HepG2 (cell line): ENCODE measurements around the gene ABCA4. TPM values are rescaled to one million over a fixed set of nuclear protein-coding genes. Genes with fewer than 3 reads are reported as not detected.

Source experiments
- GABPA ChIP-seq, 2 experiments: IDR thresholded peaks; 2 replicates each; pipeline ENCODE4 v1.6.1; 2011 to 2016; ENCODE audit warnings: low read depth in 2 of 2, low read length in 1 of 2, missing biosample characterization in 1 of 2, missing genetic modification characterization in 1 of 2
- HNRNPLL ChIP-seq: fragments of 200-400 bp; formaldehyde crosslinking; IDR thresholded peaks from 2 replicates; pipeline ENCODE4 v1.6.1; 2017; ENCODE audit warnings: mild to moderate bottlenecking, low read depth, low read length; ENCODE audit not compliant: poor library complexity, severe bottlenecking
- HNRNPUL1 ChIP-seq: fragments of 200-400 bp; formaldehyde crosslinking; IDR thresholded peaks from 2 replicates; pipeline ENCODE4 v1.6.1; 2017; ENCODE audit warnings: low read depth, mild to moderate bottlenecking, low read length, moderate library complexity
- ISL2 ChIP-seq: sonication (generic); formaldehyde crosslinking; IDR thresholded peaks from 2 replicates; pipeline ENCODE4 v1.5.0; 2020; ENCODE audit warnings: missing genetic modification reagents
- JUN ChIP-seq: sonication (generic); formaldehyde crosslinking; IDR thresholded peaks from 2 replicates; pipeline ENCODE4 v1.4.0; 2020; ENCODE audit warnings: mild to moderate bottlenecking, missing genetic modification reagents
- KDM4B ChIP-seq: sonication (generic); formaldehyde crosslinking; IDR thresholded peaks from 2 replicates; pipeline ENCODE4 v1.4.0; 2020; ENCODE audit warnings: missing genetic modification reagents
- MIXL1 ChIP-seq: IDR thresholded peaks from 2 replicates; pipeline ENCODE4 v1.6.1; 2016
- MYC ChIP-seq: sonication (generic); formaldehyde crosslinking; IDR thresholded peaks from 2 replicates; pipeline ENCODE4 v1.9.0; 2021; ENCODE audit warnings: missing genetic modification reagents, borderline replicate concordance
- SALL1 ChIP-seq: sonication (generic); formaldehyde crosslinking; IDR thresholded peaks from 2 replicates; pipeline ENCODE4 v1.8.0; 2022; ENCODE audit warnings: mild to moderate bottlenecking, missing genetic modification reagents
- SNAI1 ChIP-seq: sonication (generic); formaldehyde crosslinking; IDR thresholded peaks from 2 replicates; pipeline ENCODE4 v1.5.0; 2020; ENCODE audit warnings: mild to moderate bottlenecking, missing genetic modification reagents, borderline replicate concordance
- SNAPC2 ChIP-seq: sonication (generic); formaldehyde crosslinking; IDR thresholded peaks from 2 replicates; pipeline ENCODE4 v1.8.1; 2022; ENCODE audit warnings: mild to moderate bottlenecking, missing genetic modification reagents
- TAF1 ChIP-seq: sonication (generic); formaldehyde crosslinking; IDR thresholded peaks from 2 replicates; pipeline ENCODE4 v1.4.0; 2020; ENCODE audit warnings: missing genetic modification reagents
- THYN1 ChIP-seq: sonication (generic); formaldehyde crosslinking; IDR thresholded peaks from 2 replicates; pipeline ENCODE4 v1.8.1; 2023; ENCODE audit warnings: low read depth, mild to moderate bottlenecking, moderate library complexity, missing genetic modification reagents, borderline replicate concordance
- ZFY ChIP-seq: sonication (generic); formaldehyde crosslinking; IDR thresholded peaks from 2 replicates; pipeline ENCODE4 v1.4.0; 2020; ENCODE audit warnings: missing genetic modification reagents
- ZNF354B ChIP-seq: sonication (generic); formaldehyde crosslinking; IDR thresholded peaks from 2 replicates; pipeline ENCODE4 v1.8.0; 2022; ENCODE audit warnings: mild to moderate bottlenecking, missing genetic modification reagents
- ZNF501 ChIP-seq: sonication (generic); formaldehyde crosslinking; IDR thresholded peaks from 2 replicates; pipeline ENCODE4 v1.5.1; 2020; ENCODE audit warnings: mild to moderate bottlenecking, moderate library complexity, missing genetic modification reagents
- ZNF607 ChIP-seq: sonication (generic); formaldehyde crosslinking; IDR thresholded peaks from 2 replicates; pipeline ENCODE4 v1.5.1; 2020; ENCODE audit warnings: missing genetic modification reagents, mild to moderate bottlenecking, borderline replicate concordance
- ZNF775 ChIP-seq: sonication (generic); formaldehyde crosslinking; IDR thresholded peaks from 2 replicates; pipeline ENCODE4 v1.4.0; 2020; ENCODE audit warnings: missing genetic modification reagents, mild to moderate bottlenecking, moderate library complexity, borderline replicate concordance
- ZSCAN25 ChIP-seq: sonication (generic); formaldehyde crosslinking; IDR thresholded peaks from 2 replicates; pipeline ENCODE4 v1.8.0; 2022; ENCODE audit warnings: mild to moderate bottlenecking, missing genetic modification reagents
- polyA plus RNA-seq, 8 experiments: library from polyadenylated mRNA; depleted of rRNA in 3 of 8; stranded (reverse) in 7 of 8; unstranded in 1 of 8; fragments of >200 nt; fragmentation: Illumina TruSeq in 4 of 8; extraction: Trizol in 4 of 8; gene quantifications; 2 replicates each; pipeline versions ENCODE4 v1.2.1 to v1.2.3, GENCODE V29; 2011 to 2016; ENCODE audit warnings: low read depth in 4 of 8, missing spikeins in 1 of 8, mixed read lengths in 1 of 8; ENCODE audit not compliant: insufficient read depth in 1 of 8
- total RNA-seq, 5 experiments: library from RNA; depleted of rRNA; stranded (reverse); fragments of >200 nt; fragmentation: Illumina TruSeq; extraction: Trizol; gene quantifications; 2 replicates each; pipeline ENCODE4 v1.2.3, GENCODE V29; 2016; ENCODE audit warnings: low read depth in 1 of 5
- TF ChIP-seq, protein P1 (sequence below): sonication (generic); formaldehyde crosslinking; IDR thresholded peaks from 2 replicates; pipeline ENCODE4 v1.5.0; 2020; ENCODE audit warnings: missing genetic modification reagents, mild to moderate bottlenecking, borderline replicate concordance
- TF ChIP-seq, protein P2 (sequence below): sonication (generic); formaldehyde crosslinking; IDR thresholded peaks from 2 replicates; pipeline ENCODE4 v1.4.0; 2020; ENCODE audit warnings: missing genetic modification reagents
- TF ChIP-seq, protein P3 (sequence below): sonication (generic); formaldehyde crosslinking; IDR thresholded peaks from 2 replicates; pipeline ENCODE4 v1.4.0; 2020; ENCODE audit warnings: mild to moderate bottlenecking, missing genetic modification reagents, borderline replicate concordance

ABCA4 gene
- total and polyA plus RNA-seq, 2 of the 13 experiments (the other 11 are each of a cell fraction or from before 2014, with no cell fraction given): 0.24 to 0.67 TPM

DNA sequence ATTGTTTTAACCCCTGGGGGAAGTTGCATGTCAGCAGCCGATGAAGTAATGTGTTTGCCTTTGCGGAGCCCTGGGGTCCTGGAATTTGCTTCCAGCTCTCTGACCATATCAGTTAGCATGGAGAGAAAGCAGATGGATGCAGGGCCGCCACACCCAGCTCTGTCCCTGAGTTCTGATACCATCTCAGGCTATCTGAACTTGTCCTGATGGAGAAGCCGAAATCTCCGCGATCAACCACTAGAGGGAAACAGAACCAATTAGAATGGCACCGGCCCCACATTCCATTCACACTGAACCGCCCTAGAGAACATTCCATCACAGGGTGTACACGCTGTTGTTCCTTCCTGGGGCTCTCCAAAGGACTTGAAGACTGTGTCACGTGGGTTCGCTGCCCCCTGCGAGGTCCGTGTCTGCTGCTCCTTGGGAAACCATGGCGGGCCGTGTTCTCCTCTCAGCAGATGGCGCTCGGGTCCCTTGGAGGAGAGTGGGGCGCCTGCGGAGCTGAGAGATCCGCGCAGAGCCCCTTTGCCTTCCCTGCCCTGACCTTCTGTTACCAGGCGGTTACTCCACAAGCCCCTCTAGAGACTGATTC lies 75.4 kb downstream of the ABCA4 start (continued):
- TF ChIP-seq, protein P1, sequence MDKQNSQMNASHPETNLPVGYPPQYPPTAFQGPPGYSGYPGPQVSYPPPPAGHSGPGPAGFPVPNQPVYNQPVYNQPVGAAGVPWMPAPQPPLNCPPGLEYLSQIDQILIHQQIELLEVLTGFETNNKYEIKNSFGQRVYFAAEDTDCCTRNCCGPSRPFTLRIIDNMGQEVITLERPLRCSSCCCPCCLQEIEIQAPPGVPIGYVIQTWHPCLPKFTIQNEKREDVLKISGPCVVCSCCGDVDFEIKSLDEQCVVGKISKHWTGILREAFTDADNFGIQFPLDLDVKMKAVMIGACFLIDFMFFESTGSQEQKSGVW (CRISPR knock-in tag): no peak
- TF ChIP-seq ZNF501 (CRISPR knock-in tag) (peak; percentile 84), ZNF607 (CRISPR knock-in tag) (peak; percentile 79), SNAPC2 (no peak), ZSCAN25 (CRISPR knock-in tag) (peak; percentile 55; the same call in 1 of the 2 replicates), HNRNPUL1 (no peak), GABPA (IDR thresholded peaks at IDR 0.05; ENCODE audit: low read depth, low read length) (no peak), GABPA (CRISPR knock-in tag; IDR thresholded peaks at IDR 0.05; ENCODE audit: low read depth) (no peak), SALL1 (peak; percentile 77), ZNF775 (CRISPR knock-in tag) (no peak), ISL2 (CRISPR knock-in tag) (0 out of 2 replicates have a peak, but pooled peaks have one; percentile 49), JUN (CRISPR knock-in tag) (no peak), HNRNPLL (no peak), TAF1 (CRISPR knock-in tag) (no peak), ZFY (CRISPR knock-in tag) (0 out of 2 replicates have a peak, but pooled peaks have one; percentile 19), MIXL1 (peak; percentile 84), THYN1 (CRISPR knock-in tag) (no peak), ZNF354B (CRISPR knock-in tag) (no peak), KDM4B (CRISPR knock-in tag) (no peak), MYC (CRISPR knock-in tag) (peak; percentile 24; the same call in 1 of the 2 replicates), SNAI1 (CRISPR knock-in tag) (no peak)
- TF ChIP-seq, protein P2, sequence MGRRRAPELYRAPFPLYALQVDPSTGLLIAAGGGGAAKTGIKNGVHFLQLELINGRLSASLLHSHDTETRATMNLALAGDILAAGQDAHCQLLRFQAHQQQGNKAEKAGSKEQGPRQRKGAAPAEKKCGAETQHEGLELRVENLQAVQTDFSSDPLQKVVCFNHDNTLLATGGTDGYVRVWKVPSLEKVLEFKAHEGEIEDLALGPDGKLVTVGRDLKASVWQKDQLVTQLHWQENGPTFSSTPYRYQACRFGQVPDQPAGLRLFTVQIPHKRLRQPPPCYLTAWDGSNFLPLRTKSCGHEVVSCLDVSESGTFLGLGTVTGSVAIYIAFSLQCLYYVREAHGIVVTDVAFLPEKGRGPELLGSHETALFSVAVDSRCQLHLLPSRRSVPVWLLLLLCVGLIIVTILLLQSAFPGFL (CRISPR knock-in tag): no peak
- TF ChIP-seq, protein P3, sequence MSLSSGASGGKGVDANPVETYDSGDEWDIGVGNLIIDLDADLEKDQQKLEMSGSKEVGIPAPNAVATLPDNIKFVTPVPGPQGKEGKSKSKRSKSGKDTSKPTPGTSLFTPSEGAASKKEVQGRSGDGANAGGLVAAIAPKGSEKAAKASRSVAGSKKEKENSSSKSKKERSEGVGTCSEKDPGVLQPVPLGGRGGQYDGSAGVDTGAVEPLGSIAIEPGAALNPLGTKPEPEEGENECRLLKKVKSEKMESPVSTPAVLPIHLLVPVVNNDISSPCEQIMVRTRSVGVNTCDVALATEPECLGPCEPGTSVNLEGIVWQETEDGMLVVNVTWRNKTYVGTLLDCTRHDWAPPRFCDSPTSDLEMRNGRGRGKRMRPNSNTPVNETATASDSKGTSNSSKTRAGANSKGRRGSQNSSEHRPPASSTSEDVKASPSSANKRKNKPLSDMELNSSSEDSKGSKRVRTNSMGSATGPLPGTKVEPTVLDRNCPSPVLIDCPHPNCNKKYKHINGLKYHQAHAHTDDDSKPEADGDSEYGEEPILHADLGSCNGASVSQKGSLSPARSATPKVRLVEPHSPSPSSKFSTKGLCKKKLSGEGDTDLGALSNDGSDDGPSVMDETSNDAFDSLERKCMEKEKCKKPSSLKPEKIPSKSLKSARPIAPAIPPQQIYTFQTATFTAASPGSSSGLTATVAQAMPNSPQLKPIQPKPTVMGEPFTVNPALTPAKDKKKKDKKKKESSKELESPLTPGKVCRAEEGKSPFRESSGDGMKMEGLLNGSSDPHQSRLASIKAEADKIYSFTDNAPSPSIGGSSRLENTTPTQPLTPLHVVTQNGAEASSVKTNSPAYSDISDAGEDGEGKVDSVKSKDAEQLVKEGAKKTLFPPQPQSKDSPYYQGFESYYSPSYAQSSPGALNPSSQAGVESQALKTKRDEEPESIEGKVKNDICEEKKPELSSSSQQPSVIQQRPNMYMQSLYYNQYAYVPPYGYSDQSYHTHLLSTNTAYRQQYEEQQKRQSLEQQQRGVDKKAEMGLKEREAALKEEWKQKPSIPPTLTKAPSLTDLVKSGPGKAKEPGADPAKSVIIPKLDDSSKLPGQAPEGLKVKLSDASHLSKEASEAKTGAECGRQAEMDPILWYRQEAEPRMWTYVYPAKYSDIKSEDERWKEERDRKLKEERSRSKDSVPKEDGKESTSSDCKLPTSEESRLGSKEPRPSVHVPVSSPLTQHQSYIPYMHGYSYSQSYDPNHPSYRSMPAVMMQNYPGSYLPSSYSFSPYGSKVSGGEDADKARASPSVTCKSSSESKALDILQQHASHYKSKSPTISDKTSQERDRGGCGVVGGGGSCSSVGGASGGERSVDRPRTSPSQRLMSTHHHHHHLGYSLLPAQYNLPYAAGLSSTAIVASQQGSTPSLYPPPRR: no peak
